Measurements from ENCODE around the gene UBAP2L. TPM values are rescaled to one million over a fixed set of nuclear protein-coding genes. Genes with fewer than 3 reads are reported as not detected.

The UBAP2L gene
- total RNA-seq, 2 experiments from 2014 or later: 267 to 272 TPM

GRCh38 chr1:154191990-154192461 is 28.7 kb upstream of the UBAP2L start, which contains the start of gene TPM3:
Gene TPM3, minus strand, starts transcription at chr1:154192100. Its CDS starts 82 bp downstream, at chr1:154192018.
- CTCF ChIA-PET: interaction anchor here (1.5 kb wide), 1 partner anchor 82 kb away, joined by 4 read pairs; no protein-coding TSS in a partner anchor
- POLR2A ChIA-PET: no interaction called here

- POLR2A ChIA-PET: no interaction called here
- CTCF ChIA-PET: interaction anchor here (1.5 kb wide), 1 partner anchor 81 kb away, joined by 4 read pairs; no protein-coding TSS in a partner anchor
Measured at GRCh38 chr1:154192476-154192875, 28.3 kb upstream of the UBAP2L start.

GRCh38 chr1:154193821-154194220 is 26.9 kb upstream of the UBAP2L start:
- CTCF ChIA-PET: interaction anchor here (0.9 to 1.2 kb wide), 2 partner anchors 77 to 79 kb away, joined by 3 read pairs; no protein-coding TSS in a partner anchor
- POLR2A ChIA-PET: interaction anchor here (0.5 kb wide), 1 partner anchor 41 kb away, joined by 4 read pairs; no protein-coding TSS in a partner anchor

DNA sequence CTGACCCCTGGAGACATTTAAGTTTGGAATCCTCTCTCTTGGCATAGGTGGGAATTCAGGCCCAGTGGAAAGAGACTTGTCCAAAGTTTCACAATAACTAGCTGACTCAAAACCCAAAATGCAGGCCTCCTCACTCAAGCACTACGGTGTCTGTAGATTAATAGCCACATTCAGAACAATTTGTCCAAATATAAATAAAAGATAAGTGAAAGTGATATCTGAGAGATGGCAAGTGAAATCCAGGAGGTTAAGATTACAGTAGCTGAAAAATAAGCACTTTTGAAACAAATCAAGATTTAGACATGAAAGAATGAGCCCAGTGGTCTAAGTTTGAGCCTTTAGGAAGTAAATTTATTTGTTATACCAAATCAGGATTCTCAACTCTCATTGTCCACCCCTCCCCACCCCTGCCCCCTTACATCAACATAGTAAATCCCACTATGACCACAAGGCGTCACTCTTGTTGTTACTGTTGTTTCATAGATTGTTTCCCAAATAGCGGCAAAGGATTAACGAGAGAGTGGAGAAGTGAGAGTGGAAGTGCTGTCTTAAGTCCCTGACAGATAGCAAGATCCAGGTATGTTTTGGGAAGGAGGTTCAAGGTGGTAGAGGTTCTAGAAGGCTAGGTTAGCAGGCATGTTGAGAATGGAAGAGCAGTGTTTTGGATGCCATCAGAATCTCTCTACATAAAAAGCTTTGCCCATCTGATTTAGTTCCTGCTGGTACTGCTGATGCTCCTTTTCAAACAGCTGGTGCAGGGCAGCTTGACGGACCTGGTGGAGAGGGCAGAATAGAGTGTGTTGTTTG is 21.8 kb upstream of the UBAP2L start:
- POLR2A ChIA-PET: interaction anchor here (0.8 to 1.2 kb wide), 2 partner anchors 21 to 73 kb away, joined by 3 to 5 read pairs; partner anchors contain the start of gene UBAP2L
- CTCF ChIA-PET: interaction anchor here (0.6 to 1.6 kb wide), 4 partner anchors 9 to 14 kb away, joined by 3 to 6 read pairs (median 3); no protein-coding TSS in a partner anchor

DNA sequence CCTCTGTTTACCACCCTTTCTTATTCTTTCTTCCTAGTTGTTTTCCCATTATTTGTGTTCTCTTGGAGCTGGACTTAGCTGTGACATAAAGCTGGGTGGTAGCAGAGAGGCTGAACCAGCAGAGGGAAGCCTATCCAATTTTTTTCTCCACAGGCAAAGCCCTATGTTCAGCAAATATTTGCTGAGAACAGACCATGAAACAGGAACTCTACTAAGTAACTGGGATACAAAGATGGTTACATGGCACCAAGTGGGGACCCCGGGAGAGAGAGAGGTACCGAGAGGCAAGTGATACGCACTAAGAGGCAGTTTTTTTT is 21.2 kb upstream of the UBAP2L start:
- ChIA-PET POLR2A (interaction anchor here (0.8 to 1.2 kb wide), 2 partner anchors 21 to 72 kb away, joined by 3 to 5 read pairs; partner anchors contain the start of gene UBAP2L), CTCF (interaction anchor here (0.5 to 1.6 kb wide), 4 partner anchors 8 to 107 kb away, joined by 3 to 6 read pairs (median 4); no protein-coding TSS in a partner anchor)

GRCh38 chr1:154205778-154206177 is 15.0 kb upstream of the UBAP2L start:
- ChIA-PET CTCF (interaction anchor here (0.7 kb wide), 1 partner anchor 18 kb away, joined by 3 read pairs; no protein-coding TSS in a partner anchor), POLR2A (interaction anchor here (0.5 to 0.7 kb wide), 3 partner anchors 25 to 356 kb away, joined by 3 to 4 read pairs (median 3); no protein-coding TSS in a partner anchor)

DNA sequence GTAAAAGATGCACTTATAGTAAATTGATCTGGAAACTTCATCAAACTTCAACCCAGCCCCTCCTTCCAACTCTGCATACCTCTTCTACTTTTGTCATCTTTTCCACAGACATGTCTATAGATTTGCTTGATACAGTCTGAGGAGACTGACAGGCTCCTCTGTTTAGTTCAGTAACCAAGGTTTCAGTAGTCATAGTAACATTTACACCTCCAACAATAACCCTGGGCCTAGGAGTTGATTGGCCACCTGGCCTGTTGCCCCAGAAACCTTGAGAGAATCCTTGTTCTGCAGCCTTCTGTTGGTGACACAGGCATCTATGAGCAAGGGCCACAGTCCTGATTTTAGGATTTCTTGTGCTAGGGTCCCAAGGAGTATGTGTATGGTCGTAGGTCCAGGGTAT is 14.6 kb upstream of the UBAP2L start, which contains the start of gene CFAP141:
CFAP141 (minus strand) TSS at position 138 of the 400 bp plus-strand sequence; CDS start at position 112, 26 bp downstream.
- CTCF ChIA-PET: interaction anchor here (0.7 kb wide), 1 partner anchor 18 kb away, joined by 3 read pairs; no protein-coding TSS in a partner anchor
- POLR2A ChIA-PET: interaction anchor here (0.7 kb wide), 1 partner anchor 356 kb away, joined by 3 read pairs; no protein-coding TSS in a partner anchor

DNA sequence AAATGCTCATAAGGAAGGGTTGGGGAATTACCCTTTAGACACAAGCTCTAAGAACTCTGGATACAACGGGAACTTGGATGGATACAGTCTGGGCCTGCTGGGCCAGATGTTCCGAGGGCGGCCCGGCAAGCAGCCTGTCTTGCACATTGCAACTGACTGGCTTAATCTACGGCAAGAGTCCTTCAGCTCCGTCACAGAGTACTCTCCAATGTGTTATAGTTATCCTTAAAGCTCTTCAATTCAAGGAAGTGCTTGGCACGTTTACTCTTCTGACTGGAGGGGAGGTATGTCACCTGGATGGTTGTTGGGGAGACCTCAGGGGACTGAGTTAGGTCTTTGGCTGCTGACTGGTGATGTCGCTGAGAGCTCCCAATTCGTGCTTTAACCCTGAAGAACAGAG is 13.5 kb upstream of the UBAP2L start:
- ChIA-PET POLR2A (interaction anchor here (0.6 kb wide), 1 partner anchor 212 kb away, joined by 3 read pairs; no protein-coding TSS in a partner anchor), CTCF (interaction anchor here (0.6 to 0.7 kb wide), 2 partner anchors 8 to 462 kb away, joined by 3 read pairs; no protein-coding TSS in a partner anchor)

- CTCF ChIA-PET: interaction anchor here (0.7 kb wide), 1 partner anchor 8 kb away, joined by 3 read pairs; no protein-coding TSS in a partner anchor
- POLR2A ChIA-PET: interaction anchor here (0.7 kb wide), 1 partner anchor 132 kb away, joined by 13 read pairs; no protein-coding TSS in a partner anchor
Measured at GRCh38 chr1:154208677-154209388, 11.9 kb upstream of the UBAP2L start.

DNA sequence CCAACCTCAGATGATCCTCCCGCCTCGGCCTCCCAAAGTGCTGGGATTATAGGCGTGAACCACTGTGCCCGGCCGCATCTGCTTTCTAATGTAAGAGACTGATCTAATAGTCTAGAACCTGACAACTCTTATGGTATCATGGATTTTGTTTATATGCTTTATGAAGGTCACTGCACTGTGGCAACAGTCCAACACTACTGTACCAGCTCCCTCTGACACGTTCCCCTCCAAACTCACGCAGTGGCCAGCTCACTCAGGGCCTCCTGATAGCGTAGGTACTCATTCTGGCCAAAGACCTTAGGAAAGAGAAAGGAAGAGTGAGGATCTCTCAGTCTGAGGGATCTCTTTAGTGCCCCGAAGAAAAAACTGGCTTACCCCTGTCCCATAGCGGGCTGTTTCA is 8.7 kb upstream of the UBAP2L start:
- CTCF ChIA-PET: no interaction called here
- POLR2A ChIA-PET: no interaction called here

DNA sequence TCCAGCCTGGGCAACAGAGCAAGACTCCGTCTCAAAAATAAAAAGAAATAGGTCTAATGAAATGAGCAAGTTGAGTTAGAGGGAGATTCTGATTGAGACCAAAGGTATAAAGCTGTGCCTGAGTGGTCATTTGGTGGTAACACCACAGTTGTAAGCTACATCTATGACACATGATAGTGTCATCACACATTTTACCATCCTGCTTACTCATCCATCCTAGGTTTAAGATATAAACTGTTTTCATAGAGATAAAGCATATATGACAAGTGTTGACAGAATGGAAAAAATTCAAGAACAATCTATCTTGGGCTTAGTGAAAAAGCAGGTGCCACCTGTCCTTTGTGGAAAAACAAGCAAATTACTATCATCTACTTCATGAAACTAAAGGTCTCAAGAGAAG is 7.5 kb upstream of the UBAP2L start:
- ChIA-PET CTCF (interaction anchor here (1.3 kb wide), 1 partner anchor 63 kb away, joined by 4 read pairs; no protein-coding TSS in a partner anchor), POLR2A (no interaction called here)

DNA sequence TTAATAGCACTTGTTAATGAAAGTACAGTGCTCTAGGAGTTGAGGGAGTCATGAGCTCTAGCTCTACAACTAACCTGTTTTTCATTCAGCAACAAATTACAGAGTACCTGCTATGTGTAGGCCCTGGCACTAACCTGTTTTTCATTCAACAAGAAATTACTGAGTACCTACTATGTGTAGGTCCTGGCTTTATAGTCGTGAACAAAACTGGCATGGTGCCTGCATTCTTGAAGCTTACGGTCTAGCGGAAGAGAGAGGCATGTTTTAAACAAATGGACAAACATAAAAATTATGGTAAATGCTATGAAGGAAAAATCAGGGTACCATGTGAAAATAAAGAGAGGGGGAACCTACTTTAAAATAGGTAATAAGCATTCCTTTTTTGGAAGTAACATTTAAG is 2.2 kb upstream of the UBAP2L start:
- CTCF ChIA-PET: interaction anchor here (1.2 to 1.8 kb wide), 3 partner anchors 54 to 116 kb away, joined by 3 to 10 read pairs (median 6); partner anchors contain the start of gene HAX1
- POLR2A ChIA-PET: interaction anchor here (1.1 kb wide), 1 partner anchor 47 kb away, joined by 3 read pairs; no protein-coding TSS in a partner anchor

- CTCF ChIA-PET: interaction anchor here (1.2 to 1.8 kb wide), 4 partner anchors 37 to 115 kb away, joined by 3 to 10 read pairs (median 6); partner anchors contain the start of gene HAX1
- POLR2A ChIA-PET: interaction anchor here (0.9 to 1.2 kb wide), 3 partner anchors 20 to 116 kb away, joined by 3 to 5 read pairs (median 3); no protein-coding TSS in a partner anchor
Measured at GRCh38 chr1:154219541-154219940, 1.2 kb upstream of the UBAP2L start.

GRCh38 chr1:154220970-154221277 is 169 bp downstream of the UBAP2L start:
- ChIA-PET CTCF (interaction anchor here (0.7 to 1.2 kb wide), 2 partner anchors 39 to 51 kb away, joined by 3 to 5 read pairs; partner anchors contain the start of gene HAX1), POLR2A (interaction anchor here (0.6 to 1.2 kb wide), 3 partner anchors 22 to 63 kb away, joined by 3 to 5 read pairs (median 4); no protein-coding TSS in a partner anchor)

DNA sequence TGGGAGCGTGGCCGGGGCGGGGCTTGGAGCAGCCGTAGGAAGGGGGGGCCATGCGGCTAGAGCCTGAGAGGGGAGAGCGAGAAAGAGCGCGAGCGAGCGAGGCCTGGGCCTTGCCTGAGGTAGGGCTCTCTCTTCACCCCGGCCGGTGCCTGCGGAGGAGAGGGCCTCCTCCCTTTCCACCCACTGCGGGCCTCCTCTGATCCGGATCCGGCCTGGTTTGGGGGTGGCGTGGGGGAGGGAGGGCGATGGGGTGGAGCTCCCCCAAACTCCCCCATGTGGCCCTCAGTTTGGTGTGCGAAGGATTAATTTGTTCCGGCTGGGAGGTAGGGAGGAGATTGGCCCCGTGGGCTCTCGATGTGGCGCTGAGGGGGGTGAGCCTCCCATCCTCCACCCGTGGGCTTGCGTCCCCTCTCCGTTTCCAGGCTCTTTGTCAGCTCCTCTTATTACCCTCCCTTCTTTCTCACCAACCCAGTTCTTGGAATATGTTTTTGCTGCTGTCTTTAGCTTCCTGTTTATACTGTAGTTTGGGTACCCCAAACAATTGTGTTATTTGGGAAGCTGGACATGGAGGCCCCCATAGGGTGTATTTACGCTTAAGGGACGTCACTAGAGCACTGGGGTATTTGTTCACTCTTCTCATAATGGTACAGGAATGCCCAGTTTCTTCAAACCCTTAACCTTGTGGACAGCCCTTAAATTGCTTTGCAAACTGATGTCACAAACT is 685 bp downstream of the UBAP2L start:
- ChIA-PET POLR2A (no interaction called here), CTCF (interaction anchor here (1.3 kb wide), 1 partner anchor 40 kb away, joined by 4 read pairs; no protein-coding TSS in a partner anchor)

DNA sequence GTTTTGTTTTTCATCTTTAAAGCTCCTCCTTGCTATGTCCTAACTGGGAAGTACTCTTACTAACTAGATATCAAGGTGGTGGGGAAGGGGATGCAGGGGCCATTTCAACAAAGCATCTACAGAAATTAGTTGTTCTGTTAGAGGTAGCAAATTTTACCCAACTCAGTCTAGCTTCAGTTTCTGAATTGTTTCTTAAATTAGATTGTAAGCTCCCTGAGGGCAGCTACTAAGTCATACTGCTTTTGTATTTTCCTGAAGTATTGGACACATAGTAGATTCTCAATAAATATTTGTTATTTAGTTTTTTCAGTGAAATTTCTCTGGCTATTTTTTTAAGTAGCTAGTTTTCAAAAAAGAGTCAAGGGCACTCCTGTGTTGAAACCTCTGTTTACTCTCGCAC is 1.8 kb downstream of the UBAP2L start:
- POLR2A ChIA-PET: interaction anchor here (0.5 kb wide), 1 partner anchor 49 kb away, joined by 9 read pairs; no protein-coding TSS in a partner anchor
- CTCF ChIA-PET: interaction anchor here (0.6 to 1.3 kb wide), 3 partner anchors 41 to 176 kb away, joined by 3 to 4 read pairs (median 4); no protein-coding TSS in a partner anchor

DNA sequence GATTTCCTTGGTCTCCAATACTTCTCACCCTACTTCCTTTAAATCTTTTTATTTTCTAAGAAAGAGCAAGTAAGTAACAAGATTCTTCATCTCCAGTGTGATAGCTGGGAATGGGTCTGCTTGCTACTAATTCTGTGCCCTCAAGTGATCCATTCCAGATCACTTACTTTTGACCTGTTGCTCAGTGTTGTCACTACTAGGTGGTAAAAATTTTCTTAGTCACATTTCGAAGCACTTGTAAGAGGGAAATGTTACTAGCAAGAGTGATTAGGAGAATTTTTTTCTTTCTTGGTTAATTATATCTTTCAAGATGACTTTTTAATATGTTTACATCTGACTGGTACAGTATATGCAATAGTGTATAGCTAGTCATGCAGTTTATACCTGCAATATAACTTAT is 2.2 kb downstream of the UBAP2L start:
- ChIA-PET CTCF (interaction anchor here (0.6 to 1.3 kb wide), 3 partner anchors 42 to 176 kb away, joined by 3 to 4 read pairs (median 4); no protein-coding TSS in a partner anchor), POLR2A (interaction anchor here (0.5 kb wide), 1 partner anchor 49 kb away, joined by 9 read pairs; no protein-coding TSS in a partner anchor)

- ChIA-PET CTCF (no interaction called here), POLR2A (no interaction called here)
Measured at GRCh38 chr1:154223621-154224020, 2.9 kb downstream of the UBAP2L start.

All from activated CD8-positive, alpha-beta memory T cell treated with anti-CD3 and anti-CD28 coated beads for 36 hours (primary cell).